NCI-H1105 (cell line): ENCODE results near the gene PTPRN2.

Source experiments
- DNase-seq: peaks from one replicate; lab custom pipeline; 2025; lab: John Stamatoyannopoulos, UW

PTPRN2 gene

DNA sequence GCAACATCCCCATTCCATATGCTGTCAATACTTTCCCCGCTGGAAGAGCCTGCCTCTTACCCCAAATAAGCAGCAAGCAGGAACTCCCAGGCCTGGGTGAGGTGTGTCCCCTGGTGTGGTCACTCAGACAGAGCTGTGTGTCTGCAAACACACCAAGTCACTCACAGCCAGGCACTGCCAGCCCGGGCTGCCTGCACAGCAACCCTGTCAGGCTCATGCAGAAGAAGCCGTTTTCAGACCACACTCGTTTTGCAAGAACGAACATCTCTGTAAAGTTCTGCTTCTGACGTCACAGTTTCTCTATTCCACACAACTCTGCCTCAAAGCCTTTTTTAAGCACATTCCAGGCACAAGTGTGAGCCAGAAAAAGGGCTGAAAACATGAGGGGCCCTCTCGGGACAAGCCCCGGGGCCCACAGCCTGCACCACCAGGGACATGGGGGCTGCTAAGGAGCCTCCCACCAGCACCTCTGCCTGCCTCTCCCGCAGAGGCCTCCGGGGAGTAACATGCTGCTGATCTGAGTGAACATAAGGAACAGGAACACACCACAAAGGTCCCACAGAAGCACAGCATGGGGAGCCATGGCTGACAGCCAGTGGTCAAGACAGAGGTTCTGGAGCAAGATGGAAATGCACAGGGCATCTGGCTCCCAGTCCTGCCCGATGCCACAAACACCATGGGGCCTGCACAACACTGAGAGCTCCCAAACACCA, 11.4 kb downstream of the PTPRN2 start:
- DNase-seq = no peak

DNA sequence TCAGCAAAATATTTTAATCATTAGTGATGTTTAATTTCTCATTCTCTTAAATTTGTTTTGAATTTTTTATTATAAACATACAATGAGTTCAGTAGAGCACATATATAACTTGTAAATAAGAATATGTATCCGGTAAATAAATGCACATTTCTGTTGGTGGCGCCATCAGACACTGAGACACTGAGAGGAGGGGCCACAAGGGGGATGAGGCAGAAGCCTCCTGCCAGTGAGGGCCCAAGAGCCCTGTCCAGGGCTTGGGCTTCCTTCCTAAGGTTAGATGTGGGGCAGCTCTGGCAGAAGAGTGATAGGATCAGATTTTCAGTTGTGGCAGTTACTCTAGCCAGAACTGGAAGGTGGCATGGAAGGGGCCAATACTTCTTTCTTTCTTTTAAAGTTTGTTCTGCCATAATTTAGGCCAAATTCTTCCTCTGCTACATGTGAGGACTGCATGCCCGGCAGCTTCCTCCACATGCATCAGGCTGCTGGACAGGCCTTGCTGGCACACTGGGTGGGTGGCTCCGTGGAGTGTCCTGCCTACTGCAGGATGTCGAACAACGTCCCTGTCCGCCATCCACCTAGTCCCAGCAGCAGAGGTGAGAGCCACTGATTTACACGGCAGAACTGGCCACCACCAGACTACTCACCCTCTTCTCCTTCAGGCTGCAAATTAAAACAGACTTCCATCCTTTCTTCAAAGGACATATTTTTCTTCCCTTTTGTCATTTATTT, 13.2 kb downstream of the PTPRN2 start:
- DNase-seq = no peak

DNA sequence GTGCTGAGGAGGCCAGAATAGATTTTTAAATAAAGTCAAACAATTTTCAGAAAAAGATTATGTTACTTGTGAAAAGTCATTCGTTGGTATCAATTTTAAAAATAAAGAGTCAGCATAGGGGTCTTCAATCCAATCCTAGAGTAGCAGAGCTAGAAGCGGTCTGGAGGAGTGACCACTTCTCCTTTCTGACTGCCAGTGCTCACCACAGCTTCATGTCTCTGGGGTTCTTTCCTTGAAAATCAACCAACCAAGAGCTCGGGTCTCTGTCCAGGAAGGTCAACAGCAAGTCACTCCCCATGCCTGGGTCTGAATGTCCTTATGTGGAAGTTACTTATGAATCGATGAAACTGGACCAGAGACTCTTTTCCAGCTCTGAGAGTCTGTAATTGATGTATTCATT, 14.3 kb downstream of the PTPRN2 start:
- DNase-seq = no peak

DNA sequence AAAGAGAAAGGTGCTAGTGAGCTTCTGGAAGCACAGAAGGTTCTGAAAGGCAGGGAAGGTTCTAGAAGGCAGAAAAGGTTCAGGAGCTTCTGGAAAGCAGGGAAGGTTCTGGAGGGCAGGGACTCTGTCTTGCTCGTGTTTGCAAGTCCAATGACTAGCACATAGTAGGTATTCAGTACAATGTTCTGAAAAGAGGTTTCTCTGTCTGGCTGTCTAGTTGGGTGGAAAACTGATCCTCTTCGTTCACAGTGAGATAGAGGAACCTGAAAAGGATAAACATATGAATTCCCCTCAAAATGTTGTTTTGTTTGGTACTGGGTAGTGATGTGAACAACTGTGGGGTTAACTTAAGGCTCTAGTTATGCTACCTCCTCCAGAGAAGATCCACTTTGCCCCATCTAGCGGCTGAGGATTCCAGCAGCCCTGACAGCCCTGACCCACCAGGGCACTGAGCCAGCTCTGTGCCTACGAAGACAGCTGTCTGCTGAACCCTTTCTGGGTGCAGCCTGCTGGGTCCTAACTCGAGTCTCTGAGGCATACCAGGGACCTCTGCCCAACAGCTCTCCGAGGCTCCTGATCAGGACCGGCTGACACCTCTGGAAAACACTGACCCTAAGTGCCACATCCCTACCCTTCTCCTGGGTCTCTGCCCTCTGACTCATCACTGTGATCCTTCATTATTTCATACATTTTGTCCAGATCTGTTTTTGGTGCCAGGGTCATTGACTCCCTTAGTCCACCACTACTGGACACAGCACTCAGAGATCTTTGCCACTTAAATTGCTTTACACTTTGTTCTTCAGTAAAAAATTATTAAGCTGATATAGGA, 15.4 kb downstream of the PTPRN2 start:
- no peak for DNase-seq

DNA sequence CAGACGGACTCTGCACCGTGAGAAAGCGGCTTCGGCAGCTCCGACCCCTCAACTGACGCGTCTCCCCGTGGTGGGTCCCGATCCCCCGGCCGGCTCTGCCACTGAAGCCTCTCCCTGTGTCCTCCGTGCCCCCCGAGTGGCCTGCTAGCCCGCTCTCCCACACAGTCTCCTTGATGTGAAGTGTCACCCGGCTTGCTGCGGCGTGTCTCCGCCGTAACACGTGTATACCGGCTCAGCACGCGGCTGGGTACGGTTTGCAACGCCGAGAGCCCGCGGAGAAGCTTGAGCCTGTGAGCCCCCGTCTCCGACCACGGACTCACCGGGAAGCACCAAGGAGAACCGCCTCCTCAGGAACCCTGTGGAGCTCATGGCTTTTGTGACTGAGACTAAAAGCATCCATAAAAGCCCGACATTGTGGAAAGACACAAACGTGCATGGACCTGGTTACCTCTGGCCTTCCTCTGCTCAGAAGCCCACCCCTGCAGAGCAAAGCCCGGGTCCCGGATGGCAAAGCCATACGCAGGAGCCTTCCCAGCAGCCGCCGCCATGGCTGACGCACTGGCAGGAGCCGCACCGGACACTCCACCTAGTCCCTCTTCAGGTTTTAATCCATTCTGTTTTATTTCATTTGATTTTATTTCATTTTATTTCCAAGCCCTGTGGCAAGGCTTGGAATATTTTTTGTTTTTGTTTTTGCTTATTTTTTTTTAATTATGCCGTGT, 17.0 kb downstream of the PTPRN2 start:
- DNase-seq = no peak

DNA sequence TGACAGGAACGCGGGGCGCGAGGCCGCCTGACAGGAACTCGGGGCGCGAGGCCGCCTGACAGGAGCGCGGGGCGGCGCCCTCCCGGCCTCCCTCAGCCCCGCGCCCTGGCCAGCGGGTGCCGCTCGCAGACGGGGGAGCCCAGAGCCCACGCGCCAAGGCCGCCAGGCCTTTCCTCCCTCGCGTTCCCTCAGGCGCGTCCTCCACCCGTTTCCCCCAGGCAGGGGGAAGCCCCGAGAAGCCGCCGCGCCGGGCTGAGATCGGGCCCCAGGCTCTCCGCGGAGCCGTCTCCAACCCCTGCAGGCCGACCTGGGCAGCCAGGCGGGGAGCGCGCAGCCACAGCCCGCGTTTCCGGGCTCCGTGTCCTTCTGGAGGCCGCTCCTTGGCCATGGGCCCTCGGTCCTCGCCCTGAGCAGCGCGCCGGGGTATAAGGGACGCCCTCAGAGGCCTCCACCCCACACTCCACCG, 17.7 kb downstream of the PTPRN2 start:
- DNase-seq = no peak

DNA sequence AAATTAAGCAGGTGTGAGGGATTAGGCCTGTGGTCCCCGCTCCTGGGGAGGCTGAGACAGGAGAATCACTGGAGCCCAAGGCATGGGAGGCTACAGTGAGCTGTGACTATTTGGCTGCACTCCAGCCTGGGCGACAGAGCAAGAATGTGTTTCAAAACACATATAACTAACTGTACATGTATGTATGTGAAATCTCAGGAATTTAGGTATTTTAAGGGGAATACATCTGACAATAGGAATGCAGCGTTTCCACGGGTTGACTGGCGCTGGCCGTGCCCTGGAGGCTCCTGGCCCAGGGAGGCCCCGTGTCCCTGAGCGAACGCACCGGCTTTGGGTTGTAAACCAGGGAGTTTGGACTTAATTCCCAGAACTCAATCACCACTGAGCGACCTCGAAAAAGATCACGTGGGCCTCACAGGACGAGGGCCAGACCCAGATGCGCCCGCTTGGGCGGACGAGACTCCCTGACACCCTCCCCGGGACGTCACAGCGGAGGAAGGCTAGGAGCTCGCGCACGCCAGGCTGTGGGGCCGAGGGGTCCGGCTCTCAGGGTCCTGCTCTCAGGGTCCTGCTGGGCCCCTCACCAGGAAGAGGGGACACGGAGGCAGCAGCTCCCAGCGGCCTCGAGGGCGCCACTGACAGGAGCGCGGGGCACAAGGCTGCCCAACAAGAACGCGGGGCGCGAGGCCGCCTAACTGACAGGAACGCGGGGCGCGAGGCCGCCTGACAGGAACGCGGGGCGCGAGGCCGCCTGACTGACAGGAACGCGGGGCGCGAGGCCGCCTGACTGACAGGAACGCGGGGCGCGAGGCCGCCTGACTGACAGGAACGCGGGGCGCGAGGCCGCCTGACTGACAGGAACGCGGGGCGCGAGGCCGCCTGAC, 18.4 kb downstream of the PTPRN2 start:
- no peak for DNase-seq

DNA sequence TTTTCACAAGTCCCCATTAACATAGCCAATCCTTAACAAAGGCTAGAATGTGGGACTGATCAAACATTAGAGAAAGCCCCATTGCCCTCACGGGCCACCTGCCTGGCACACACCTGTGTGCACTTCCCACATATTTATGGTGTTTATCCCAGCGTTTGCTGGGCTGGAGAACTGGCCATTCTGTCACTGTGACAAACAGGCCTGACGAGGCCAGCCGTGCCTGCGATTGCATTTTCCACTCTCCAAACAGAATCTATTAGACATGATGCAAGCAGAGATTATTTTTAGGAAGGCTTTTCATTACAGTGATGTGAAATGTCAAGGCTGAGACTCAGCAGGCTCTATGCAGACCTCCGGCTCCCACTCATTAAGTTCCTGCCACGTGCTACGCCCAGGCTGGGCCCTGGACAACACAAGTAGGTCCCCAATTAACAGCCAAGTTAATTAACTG, 20.4 kb downstream of the PTPRN2 start:
- DNase-seq = no peak

DNA sequence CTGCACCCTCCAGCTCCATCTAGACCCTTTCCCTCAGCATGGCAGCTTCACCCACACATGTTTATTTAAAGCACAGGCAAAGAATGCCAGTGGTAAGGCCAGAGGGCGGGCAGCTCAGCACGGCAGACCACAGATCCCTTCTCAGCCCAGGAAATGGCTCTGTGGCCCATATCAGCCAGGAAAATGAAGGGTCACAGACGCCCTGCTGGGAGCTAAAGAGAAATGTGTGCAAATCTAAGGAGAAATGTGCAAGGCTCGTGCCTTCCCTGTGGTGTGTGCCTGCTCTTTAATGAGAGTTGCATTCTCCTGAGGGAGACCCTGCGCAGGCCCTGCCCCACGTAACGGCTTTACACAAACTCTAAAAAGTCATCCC, 23.0 kb downstream of the PTPRN2 start:
- DNase-seq = no peak

DNA sequence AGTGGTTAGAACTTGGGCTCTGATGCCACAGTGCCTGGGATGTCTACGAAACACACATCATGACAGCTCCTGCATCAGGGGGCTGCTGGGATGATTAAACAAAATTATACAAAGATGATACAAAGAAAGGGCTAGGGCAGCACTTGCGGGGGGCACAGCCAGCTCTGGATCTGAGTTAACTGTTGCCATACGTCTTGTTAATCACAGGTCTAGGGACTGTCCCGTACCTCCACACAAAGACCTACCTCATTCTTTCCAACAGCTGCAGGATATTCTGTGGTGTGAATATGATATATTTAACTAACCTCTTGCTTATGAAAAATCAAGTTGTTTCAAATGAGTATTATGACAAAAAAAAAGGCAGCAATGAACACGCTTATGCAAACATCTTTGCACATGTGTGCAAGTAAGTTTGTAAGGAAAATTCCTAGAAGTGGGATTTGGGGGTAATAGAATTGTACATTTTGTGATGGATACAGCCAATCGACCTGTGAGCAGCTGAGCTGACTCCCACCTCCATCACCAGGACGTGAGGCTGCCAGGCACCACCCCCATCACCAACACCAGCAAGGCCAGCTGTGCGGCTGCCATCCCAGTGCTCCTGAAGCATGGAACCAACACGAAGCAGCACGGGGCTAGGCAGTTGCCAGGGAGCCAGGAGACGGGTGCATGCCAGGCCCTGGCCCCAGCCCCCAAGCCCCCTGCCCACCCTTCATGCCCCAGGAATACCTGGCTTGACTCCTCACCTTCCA, 23.5 kb downstream of the PTPRN2 start:
- DNase-seq = no peak

DNA sequence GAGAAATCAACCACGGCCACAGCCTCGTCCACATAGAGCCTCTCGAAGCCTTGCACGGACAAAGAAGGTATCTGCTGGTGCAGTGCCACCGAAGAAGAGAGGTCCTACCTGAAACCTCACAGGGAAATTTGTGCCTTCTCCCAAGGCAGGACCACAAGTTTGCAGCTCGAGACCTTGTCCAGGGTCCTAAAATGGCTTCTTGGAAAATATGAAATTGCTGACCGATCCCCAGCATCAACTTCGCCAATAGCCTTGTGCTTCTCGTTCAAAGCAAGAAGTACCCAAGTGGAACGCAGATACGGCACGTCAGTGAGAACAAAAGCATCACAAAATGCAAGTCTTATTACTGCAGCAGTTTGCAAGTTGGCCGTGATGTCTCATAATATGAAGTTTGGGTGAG, 24.6 kb downstream of the PTPRN2 start:
- DNase-seq = no peak

DNA sequence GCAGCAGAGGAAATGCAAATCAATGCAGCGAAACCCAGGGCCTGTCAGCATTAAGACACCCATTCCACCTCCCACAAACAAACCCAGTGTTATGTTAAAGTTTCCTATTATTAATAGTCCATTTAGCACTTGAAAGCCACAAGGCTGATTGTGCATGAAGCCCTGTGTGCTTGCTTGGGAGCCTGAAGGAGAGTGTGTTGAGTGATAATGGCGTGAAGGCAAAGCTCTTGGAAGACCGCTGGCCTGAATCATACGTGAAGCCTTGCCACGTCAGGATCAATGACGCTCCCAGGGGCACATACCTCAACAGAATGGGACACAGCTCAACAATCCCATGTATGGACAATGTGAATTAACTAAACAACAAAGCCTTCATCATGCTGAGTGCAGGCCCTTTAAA, 25.1 kb downstream of the PTPRN2 start:
- no peak for DNase-seq

DNA sequence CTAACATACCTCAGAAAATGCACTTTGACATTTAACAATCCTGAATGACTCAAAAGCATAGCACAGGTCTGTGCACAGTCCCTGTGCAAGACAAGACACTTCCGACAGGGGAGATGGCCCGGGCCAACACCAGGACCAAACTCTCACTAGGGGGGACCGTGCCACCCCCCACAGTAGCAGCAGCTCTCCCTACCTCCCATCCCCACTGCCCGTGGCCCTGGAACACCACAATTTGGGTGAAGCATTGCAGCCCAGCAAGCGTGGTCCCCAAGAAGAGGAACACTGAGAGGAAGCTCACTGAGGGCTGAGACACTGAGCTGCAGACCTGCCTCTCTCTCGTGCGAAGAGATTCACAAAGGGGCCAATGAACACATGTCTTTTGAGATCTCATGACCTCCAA, 26.0 kb downstream of the PTPRN2 start:
- no peak for DNase-seq

DNA sequence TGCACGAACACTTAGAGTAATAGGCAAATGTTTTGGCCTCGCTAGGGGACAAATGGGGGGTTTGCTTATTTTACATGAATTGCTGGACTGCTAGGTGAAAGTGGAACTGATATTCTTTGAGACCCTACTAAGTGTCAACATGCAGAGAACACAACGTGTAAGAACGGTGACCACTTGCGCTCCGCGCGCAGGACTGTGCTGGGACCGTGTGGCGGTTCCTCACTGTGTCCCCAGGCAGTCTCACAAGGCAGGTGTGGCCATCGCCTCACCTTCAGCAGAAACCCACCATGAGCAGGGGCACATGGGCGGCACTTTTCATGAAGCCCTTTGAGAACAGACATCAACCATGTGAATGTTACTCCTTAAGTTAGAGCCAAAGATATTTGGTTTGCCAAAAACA, 27.2 kb downstream of the PTPRN2 start:
- DNase-seq = no peak

DNA sequence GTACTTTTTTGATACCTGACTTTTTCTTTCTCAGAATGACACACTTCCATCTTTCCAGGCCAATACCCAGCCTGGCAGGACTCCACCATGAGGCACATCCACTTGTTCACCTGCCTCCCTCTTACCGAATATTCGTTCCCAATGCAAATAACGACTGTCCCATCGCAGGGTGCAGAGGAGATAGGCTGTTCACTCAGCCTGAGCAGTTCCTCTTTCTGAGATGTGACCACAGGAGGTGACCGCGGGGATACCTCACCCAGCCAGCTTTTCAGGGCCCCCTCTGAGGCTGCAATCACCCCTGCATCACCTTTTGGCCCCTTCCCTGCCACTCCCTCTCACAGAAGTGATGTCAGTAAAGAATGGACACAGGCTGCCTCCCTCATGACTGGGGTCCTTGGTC, 28.3 kb downstream of the PTPRN2 start:
- no peak for DNase-seq

DNA sequence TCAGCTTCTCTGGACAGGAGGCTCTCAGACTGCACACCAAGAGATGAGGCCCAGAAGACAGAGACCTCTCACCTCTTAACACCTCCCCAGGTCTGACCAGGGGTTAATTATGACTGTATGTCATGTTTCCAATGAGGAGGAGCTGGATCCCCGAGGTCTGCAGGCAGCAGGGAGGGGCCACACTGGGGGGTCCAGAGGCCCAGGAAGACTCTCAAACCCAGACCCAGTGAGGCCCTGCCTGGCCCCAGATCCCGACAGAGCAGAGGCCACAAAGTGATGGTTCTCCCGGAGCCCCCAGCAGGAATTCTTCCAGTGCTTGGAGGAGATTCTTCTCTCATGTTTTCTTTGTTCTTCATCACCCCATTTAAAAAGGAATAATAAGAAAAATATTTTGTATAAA, 28.8 kb downstream of the PTPRN2 start:
- no peak for DNase-seq

DNA sequence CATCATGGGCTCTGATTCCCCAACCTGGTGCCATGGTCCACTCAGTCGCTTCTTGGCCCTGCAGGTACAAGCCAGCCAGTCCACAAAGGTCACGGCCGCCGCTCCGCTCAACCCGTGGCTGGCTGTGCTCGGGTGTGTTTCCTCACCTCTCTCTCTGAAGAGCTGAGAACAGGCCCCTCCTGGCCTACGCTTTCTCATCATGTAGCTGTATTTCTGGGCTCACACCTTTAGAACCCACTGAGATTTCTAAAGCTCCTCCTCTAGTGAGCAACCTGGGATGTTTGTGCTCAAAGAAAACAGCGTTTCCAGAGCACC, 30.2 kb downstream of the PTPRN2 start:
- no peak for DNase-seq

DNA sequence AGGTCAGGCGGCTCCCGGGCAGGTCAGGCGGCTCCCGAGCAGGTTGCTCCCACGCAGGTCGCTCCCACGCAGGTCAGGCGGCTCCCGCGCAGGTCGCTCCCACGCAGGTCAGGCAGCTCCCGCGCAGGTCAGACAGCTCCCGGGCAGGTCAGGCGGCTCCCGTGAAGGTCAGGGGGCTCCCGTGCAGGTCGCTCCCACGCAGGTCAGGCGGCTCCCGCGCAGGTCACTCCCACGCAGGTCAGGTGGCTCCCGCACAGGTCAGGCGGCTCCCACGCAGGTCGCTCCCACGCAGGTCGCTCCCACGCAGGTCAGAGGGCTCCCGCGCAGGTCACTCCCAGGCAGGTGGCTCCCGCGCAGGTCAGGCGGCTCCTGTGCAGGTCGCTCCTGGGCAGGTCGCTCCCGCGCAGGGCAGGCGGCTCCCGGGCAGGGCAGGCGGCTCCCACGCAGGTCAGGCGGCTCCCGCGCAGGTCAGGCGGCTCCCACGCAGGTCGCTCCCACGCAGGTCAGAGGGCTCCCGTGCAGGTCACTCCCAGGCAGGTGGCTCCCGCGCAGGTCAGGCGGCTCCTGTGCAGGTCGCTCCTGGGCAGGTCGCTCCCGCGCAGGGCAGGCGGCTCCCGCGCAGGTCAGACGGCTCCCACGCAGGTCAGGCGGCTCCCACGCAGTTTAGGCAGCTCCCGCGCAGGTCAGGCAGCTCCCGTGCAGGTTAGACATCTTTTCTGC, 30.7 kb downstream of the PTPRN2 start:
- no peak for DNase-seq

DNA sequence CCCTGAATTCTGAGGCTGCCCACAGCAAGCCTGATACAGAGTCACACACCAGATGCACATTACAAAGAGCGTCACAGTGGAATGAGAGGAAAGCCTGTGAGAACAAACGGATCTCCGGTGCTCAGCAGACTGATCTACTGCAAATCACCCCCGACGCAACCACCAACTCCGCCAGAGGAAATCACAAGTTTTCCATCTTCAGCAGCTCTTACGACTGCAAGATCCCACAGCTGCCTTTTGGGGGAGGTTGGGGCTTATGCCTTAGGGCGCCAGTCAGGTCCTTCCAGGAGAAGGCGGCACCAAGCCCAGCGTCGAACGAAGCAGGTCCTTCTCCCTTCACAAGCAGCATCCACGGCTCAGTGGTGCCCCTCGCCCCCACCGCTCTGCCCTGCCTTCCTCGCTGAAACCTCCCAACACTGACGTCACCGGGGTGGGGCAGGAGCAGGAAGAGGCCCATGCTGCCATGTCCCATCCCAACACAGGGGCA, 32.5 kb downstream of the PTPRN2 start:
- no peak for DNase-seq
